Upper lobe of left lung (tissue), 4 donors: ENCODE results near the gene CFAP74.

Source experiments
- CTCF ChIP-seq, 6 experiments: fragments of 450-650 bp in 4 of 6; fragments of 200-600 bp in 2 of 6; sonication (generic) in 2 of 6; IDR thresholded peaks; one replicate each; pipeline ENCODE4 v1.5.1; 2016 to 2019; ENCODE audit warnings: antibody characterized with exemption in 6 of 6
- EP300 ChIP-seq, 4 donors: sonication (generic); formaldehyde crosslinking; IDR thresholded peaks; one replicate each; pipeline ENCODE4 v1.5.1; 2017; ENCODE audit warnings: antibody characterized with exemption in 4 of 4, control low read depth in 2 of 4
- POLR2A ChIP-seq, 4 donors: fragments of 450-650 bp; IDR thresholded peaks; one replicate each; pipeline ENCODE4 v1.5.1; 2016 to 2017; ENCODE audit warnings: antibody characterized with exemption in 4 of 4, mild to moderate bottlenecking in 2 of 4

GRCh38 chr1:1927751-1928150, 75.8 kb downstream of the CFAP74 start:
- TF ChIP-seq POLR2A (IDR thresholded peaks at IDR 0.05) (no peak), EP300 (IDR thresholded peaks at IDR 0.05) (no peak), CTCF (IDR thresholded peaks at IDR 0.05) (no peak)
